Subcutaneous adipose tissue (tissue), 4 donors: ENCODE measurements around the gene RNH1. TPM values are rescaled to one million over a fixed set of nuclear protein-coding genes. Genes with fewer than 3 reads are reported as not detected.

Experiments
- total RNA-seq, 4 donors: library from RNA; depleted of rRNA; stranded (reverse); fragments of >200 nt; gene quantifications; one replicate each; pipeline ENCODE4 v1.1.0, GENCODE V29; 2016
- TF ChIP-seq, protein P1 (sequence below): fragments of 450-650 bp; IDR thresholded peaks from one replicate; pipeline ENCODE4 v1.5.1; 2016; ENCODE audit warnings: low read depth, mild to moderate bottlenecking, control low read depth, antibody characterized with exemption, moderate library complexity

Gene RNH1
- total RNA-seq, 4 donors from 2014 or later = 108 to 290 (median 245) TPM

DNA sequence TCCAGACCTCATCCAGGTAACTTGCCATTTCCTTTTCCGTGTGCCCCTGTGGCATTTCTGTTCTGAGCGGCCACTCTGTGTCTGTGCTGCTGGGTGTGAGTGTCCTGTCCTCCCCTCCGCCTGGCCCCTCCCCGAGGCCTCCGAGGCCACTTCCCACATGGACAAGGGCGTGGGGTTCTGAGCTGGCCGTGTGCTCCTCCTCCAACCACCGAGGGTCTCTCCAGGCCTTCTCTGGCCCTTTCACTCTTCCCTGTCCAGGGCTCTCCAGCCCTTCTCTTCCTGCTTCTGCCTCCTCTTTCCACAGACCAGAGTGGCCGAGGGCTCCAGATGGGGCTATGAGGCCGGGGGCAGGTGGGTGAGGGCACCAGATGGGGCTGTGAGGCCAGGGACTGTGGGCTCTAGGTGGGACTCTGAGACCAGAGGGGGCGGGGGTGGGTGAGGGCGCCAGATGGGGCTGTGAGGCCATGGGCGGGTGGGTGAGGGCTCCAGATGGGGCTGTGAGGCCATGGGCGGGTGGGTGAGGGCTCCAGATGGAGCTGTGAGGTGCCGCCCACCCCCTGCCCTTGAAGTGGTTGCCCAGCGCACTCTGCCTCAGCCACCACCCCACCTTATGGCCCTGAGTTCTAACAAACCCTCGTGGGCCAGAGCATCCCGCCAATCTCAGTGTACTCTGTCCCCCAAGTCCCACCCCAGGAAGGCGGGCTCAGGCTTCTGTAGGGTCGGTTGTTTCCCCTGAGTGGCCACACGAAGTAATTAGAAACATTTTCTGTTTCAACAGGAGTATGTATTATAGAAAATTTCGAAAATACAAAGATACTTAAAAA is 32.9 kb downstream of the RNH1 start:
- TF ChIP-seq, protein P1, sequence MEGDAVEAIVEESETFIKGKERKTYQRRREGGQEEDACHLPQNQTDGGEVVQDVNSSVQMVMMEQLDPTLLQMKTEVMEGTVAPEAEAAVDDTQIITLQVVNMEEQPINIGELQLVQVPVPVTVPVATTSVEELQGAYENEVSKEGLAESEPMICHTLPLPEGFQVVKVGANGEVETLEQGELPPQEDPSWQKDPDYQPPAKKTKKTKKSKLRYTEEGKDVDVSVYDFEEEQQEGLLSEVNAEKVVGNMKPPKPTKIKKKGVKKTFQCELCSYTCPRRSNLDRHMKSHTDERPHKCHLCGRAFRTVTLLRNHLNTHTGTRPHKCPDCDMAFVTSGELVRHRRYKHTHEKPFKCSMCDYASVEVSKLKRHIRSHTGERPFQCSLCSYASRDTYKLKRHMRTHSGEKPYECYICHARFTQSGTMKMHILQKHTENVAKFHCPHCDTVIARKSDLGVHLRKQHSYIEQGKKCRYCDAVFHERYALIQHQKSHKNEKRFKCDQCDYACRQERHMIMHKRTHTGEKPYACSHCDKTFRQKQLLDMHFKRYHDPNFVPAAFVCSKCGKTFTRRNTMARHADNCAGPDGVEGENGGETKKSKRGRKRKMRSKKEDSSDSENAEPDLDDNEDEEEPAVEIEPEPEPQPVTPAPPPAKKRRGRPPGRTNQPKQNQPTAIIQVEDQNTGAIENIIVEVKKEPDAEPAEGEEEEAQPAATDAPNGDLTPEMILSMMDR = no peak

DNA sequence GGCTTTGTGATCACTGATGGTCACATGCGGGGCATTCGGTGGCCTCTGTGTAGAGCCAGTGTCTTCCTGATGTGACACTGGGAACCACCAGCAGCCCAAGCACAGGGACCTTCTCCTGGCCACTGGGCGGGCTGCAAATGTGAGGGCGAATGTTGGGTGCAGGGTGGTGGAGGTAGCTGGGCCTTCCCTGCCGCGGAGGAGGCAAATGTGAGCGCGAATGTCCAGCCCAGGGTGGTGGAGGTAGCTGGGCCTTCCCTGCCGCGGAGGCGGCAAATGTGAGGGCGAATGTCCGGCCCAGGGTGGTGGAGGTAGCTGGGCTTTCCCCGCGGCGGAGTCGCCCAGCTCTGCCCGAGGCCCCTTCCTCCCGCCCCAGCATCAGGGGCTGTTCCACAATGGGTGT is 33.6 kb downstream of the RNH1 start:
- TF ChIP-seq, protein P1 = no peak

DNA sequence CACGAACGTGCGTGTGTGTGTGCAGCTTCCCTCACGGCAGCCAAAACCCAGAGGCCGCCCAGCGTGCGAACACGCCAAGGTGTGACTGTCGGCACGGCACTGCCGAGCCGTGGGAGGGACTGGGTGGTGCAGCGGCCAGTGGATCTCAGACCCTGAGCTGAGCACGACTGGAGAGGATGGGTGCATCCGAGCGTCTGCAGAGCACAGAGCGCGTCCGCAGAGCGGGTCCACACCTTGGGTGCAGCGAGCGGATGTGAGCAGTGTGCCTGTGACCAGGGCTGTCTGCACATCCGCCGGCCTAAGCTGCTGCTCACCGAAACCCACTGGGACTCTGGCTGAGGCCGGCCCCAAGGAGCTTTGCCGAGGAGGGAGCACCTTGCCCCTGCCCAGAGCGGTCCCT is 34.2 kb downstream of the RNH1 start:
- TF ChIP-seq, protein P1 = no peak

DNA sequence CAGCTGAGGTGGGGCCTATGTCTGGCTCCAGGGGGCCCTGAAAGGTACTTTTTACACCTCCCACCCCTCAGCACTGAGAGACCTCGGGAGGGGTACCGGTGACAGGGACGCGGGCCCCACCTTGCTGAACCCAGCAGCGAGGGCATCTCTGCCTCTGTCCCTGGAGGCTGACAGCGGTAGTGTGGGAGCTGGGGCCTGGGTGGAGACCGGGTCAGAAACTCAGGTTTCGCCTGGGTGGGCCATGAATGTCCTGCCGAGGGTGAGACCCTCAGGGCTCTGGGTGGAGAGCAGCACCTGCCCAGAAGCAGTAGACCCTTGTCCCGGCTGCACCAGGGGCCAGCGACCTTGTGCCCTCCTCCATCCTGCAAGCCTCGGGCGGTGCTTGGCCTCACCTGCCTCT is 34.8 kb downstream of the RNH1 start:
- TF ChIP-seq, protein P1 = no peak

DNA sequence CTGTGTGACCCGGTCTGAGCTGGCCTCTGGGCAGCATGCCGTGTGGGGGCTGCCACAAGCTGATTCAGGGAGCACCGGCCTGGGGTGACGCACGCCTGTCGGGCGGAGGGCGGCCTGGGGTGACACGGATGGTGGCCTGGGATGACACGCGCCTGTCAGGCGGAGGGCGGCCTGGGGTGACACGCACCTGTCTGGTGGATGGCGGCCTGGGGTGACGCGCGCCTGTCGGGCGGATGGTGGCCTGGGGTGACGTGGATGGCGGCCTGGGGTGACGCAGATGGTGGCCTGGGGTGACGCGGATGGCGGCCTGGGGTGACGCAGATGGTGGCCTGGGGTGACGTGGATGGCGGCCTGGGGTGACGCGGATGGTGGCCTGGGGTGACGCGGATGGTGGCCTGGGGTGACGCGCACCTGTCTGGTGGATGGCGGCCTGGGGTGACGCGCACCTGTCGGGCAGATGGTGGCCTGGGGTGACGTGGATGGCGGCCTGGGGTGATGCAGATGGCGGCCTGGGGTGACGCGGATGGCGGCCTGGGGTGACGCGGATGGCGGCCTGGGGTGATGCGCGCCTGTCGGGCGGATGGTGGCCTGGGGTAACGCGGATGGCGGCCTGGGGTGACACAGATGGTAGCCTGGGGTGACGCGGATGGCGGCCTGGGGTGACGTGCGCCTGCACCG is 35.4 kb downstream of the RNH1 start:
- TF ChIP-seq, protein P1 = no peak

DNA sequence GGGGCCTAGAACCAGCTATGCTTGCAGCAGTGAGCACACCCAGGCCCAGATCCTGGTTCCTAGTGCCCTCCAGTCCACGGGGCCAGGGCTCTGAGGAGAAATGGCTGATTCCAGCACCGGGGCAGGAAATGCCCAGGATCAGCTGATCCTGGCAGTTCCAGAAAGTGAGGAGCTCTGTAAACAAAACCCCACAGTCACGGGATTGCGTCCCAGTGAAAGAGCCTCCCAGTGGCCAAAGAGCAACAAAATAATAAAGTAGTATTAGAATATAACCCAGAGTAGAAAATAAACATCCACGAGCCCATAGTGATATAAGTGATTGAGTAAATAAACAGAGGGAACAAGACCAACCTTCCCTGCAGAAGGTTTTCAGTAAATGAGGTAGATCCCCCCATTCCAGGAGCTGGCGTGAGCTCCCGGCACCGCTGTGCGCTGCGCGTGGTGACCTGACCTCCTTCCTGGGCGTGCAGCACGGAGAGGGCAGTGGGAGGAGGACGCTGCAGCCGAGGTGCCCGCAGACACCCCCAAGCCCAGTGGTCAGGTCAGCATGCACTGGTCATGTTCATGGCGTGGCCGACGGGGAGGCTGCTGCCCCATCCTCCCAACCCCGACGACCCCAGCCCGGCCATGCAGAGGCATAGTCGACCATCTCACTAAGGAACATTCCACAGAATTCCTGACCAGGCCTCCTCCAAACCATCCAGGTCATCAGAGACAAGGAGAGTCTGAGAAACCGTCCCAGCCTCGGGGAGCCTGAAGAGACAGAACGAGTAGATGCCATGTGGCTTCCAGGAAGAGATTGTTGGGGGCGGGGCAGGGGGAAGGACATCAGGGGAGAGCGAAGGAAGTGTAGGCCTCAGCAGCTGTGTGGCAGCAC is 37.1 kb downstream of the RNH1 start:
- TF ChIP-seq, protein P1 = no peak

DNA sequence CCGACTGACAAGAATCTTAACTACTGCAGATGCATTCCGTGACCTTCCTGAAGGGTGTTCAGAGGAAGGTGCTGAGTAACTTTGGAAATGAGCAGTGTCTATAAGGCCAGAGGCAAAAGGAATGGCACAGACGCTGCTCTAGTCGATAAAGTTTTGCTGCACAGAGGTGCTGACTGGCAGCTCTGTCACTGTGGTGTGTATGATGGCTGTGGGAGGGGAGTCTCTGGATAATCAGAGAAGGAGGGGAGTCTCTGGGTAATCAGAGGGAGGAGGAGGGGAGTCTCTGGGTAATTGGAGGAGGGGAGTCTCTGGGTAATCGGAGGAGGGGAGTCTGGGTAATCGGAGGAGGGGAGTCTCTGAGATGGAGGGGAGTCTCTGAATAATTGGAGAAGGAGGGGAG is 38.5 kb downstream of the RNH1 start:
- TF ChIP-seq, protein P1 = no peak
